HEK293 (cell line): Measurements from ENCODE around the gene ATP5F1B.

Experiments
- CTCF ChIA-PET: fragments of 350-600 bp; formaldehyde crosslinking; extraction: SDS; loops from one replicate; lab custom pipeline; 2021; ENCODE audit warnings: antibody characterized with exemption; lab: Yijun Ruan, JAX
- POLR2A ChIA-PET: fragments of 300-600 bp; formaldehyde crosslinking; extraction: SDS; loops from one replicate; lab custom pipeline; 2020; ENCODE audit warnings: antibody characterized with exemption, inconsistent platforms; lab: Yijun Ruan, JAX
- H3K27ac ChIP-seq: fragments of 200-500 bp; sonication (Bioruptor generic); 2 replicates; pipeline ENCODE4 v1.5.1; 2014; ENCODE audit warnings: low read depth, low read length, control low read depth, inconsistent platforms; ENCODE audit errors: extremely low read depth
- H3K36me3 ChIP-seq, 2 experiments: fragments of 200-500 bp in 1 of 2; sonication (Bioruptor generic) in 1 of 2; 1 replicate in 1 of 2; 2 replicates in 1 of 2; pipeline ENCODE4 v1.5.1; 2014 to 2017; ENCODE audit warnings: inconsistent platforms in 2 of 2, low read length in 2 of 2; ENCODE audit not compliant: control insufficient read depth in 2 of 2, insufficient read depth in 1 of 2
- H3K4me1 ChIP-seq: fragments of 200-500 bp; sonication (Bioruptor generic); 2 replicates; pipeline ENCODE4 v1.5.1; 2014; ENCODE audit warnings: mild to moderate bottlenecking, low read length, inconsistent platforms; ENCODE audit not compliant: control insufficient read depth, insufficient read depth
- H3K4me3 ChIP-seq: 2 replicates; pipeline ENCODE4 v1.5.1; 2011; ENCODE audit warnings: low read depth, mild to moderate bottlenecking, control low read depth, low read length, moderate library complexity
- H3K9me3 ChIP-seq: fragments of 200-500 bp; sonication (Bioruptor generic); 2 replicates; pipeline ENCODE4 v1.5.1; 2014; ENCODE audit warnings: low read depth, low read length, inconsistent platforms; ENCODE audit not compliant: control insufficient read depth, insufficient read depth
- ELK4 ChIP-seq: IDR thresholded peaks from 2 replicates; pipeline ENCODE4 v1.6.1; 2011; ENCODE audit warnings: mild to moderate bottlenecking, low read depth, low read length, borderline replicate concordance
- INSM2 ChIP-seq: fragments of 450-650 bp; formaldehyde crosslinking; IDR thresholded peaks from 2 replicates; pipeline ENCODE4 v1.5.1; 2016; ENCODE audit warnings: missing biosample characterization, missing genetic modification characterization
- KLF9 ChIP-seq: fragments of 450-650 bp; formaldehyde crosslinking; IDR thresholded peaks from 2 replicates; pipeline ENCODE4 v1.5.1; 2016; ENCODE audit warnings: missing biosample characterization, missing genetic modification characterization, low read depth
- MZF1 ChIP-seq: fragments of 450-650 bp; formaldehyde crosslinking; IDR thresholded peaks from 2 replicates; pipeline ENCODE4 v1.5.1; 2017; ENCODE audit warnings: missing biosample characterization, missing genetic modification characterization, borderline replicate concordance
- OVOL3 ChIP-seq: fragments of 450-650 bp; formaldehyde crosslinking; IDR thresholded peaks from 2 replicates; pipeline ENCODE4 v1.5.1; 2016; ENCODE audit warnings: missing biosample characterization, missing genetic modification characterization
- TRIM28 ChIP-seq: IDR thresholded peaks from 2 replicates; pipeline ENCODE4 v1.6.1; 2011; ENCODE audit warnings: low read length, control low read depth, borderline replicate concordance
- TSHZ1 ChIP-seq: fragments of 450-650 bp; formaldehyde crosslinking; IDR thresholded peaks from 2 replicates; pipeline ENCODE4 v1.5.1; 2016; ENCODE audit warnings: missing biosample characterization, missing genetic modification characterization, borderline replicate concordance
- ZBTB17 ChIP-seq: fragments of 450-650 bp; formaldehyde crosslinking; IDR thresholded peaks from 2 replicates; pipeline ENCODE4 v1.5.1; 2016; ENCODE audit warnings: missing biosample characterization, missing genetic modification characterization
- ZBTB26 ChIP-seq: fragments of 450-650 bp; formaldehyde crosslinking; optimal IDR thresholded peaks from 2 replicates; pipeline ENCODE3; 2016; ENCODE audit warnings: missing biosample characterization, mild to moderate bottlenecking, missing genetic modification characterization
- ZFHX2 ChIP-seq: fragments of 450-650 bp; formaldehyde crosslinking; conservative IDR thresholded peaks from 2 replicates; pipeline ENCODE4 v1.5.1; 2016; ENCODE audit warnings: missing biosample characterization, missing genetic modification characterization
- ZFP41 ChIP-seq: fragments of 450-650 bp; formaldehyde crosslinking; IDR thresholded peaks from 2 replicates; pipeline ENCODE4 v1.5.1; 2016; ENCODE audit warnings: missing biosample characterization, missing genetic modification characterization, borderline replicate concordance
- ZNF148 ChIP-seq: fragments of 450-650 bp; formaldehyde crosslinking; IDR thresholded peaks from 2 replicates; pipeline ENCODE4 v1.5.0; 2017; ENCODE audit warnings: missing biosample characterization, missing genetic modification characterization, borderline replicate concordance
- ZNF184 ChIP-seq: fragments of 450-650 bp; IDR thresholded peaks from 2 replicates; pipeline ENCODE4 v1.5.1; 2018; ENCODE audit warnings: missing biosample characterization, mild to moderate bottlenecking, missing genetic modification characterization
- ZNF2 ChIP-seq: fragments of 450-650 bp; formaldehyde crosslinking; IDR thresholded peaks from 2 replicates; pipeline ENCODE4 v1.5.1; 2016; ENCODE audit warnings: missing biosample characterization, missing genetic modification characterization
- ZNF302 ChIP-seq: fragments of 450-650 bp; formaldehyde crosslinking; IDR thresholded peaks from 2 replicates; pipeline ENCODE4 v1.5.1; 2016; ENCODE audit warnings: missing biosample characterization, missing genetic modification characterization, low read depth
- ZNF544 ChIP-seq: fragments of 450-650 bp; formaldehyde crosslinking; IDR thresholded peaks from 2 replicates; pipeline ENCODE4 v1.5.0; 2017; ENCODE audit warnings: missing biosample characterization, missing genetic modification characterization
- ZNF660 ChIP-seq: fragments of 450-650 bp; IDR thresholded peaks from 2 replicates; pipeline ENCODE4 v1.5.1; 2018; ENCODE audit warnings: missing biosample characterization, mild to moderate bottlenecking, missing genetic modification characterization
- ZNF791 ChIP-seq: fragments of 450-650 bp; formaldehyde crosslinking; IDR thresholded peaks from 2 replicates; pipeline ENCODE4 v1.5.1; 2016; ENCODE audit warnings: missing biosample characterization, missing genetic modification characterization
- ZSCAN18 ChIP-seq: fragments of 450-650 bp; formaldehyde crosslinking; IDR thresholded peaks from 2 replicates; pipeline ENCODE4 v1.5.1; 2016; ENCODE audit warnings: missing biosample characterization, missing genetic modification characterization
- ZSCAN4 ChIP-seq: fragments of 450-650 bp; formaldehyde crosslinking; IDR thresholded peaks from 2 replicates; pipeline ENCODE4 v1.5.1; 2017; ENCODE audit warnings: missing biosample characterization, missing genetic modification characterization
- ZXDB ChIP-seq: fragments of 450-650 bp; formaldehyde crosslinking; IDR thresholded peaks from 2 replicates; pipeline ENCODE4 v1.5.1; 2016; ENCODE audit warnings: missing biosample characterization, missing genetic modification characterization

The ATP5F1B gene

GRCh38 chr12:56593909-56594621 is 51.7 kb downstream of the ATP5F1B start (continued):
- TF ChIP-seq ZBTB17 (tag by site-specific recombination) (no peak; the same call in 1 of the 2 replicates), KLF9 (tag by site-specific recombination) (no peak), ZXDB (tag by site-specific recombination) (no peak), INSM2 (peak; percentile 60; the same call in 1 of the 2 replicates), ZNF148 (no peak), ZNF2 (peak; percentile 97), ZFHX2 (tag by site-specific recombination) (peak; percentile 61; the same call in 1 of the 2 replicates), ZSCAN18 (tag by site-specific recombination) (no peak), MZF1 (tag by site-specific recombination) (no peak), ZNF660 (tag by site-specific recombination) (peak; percentile 70; the same call in 1 of the 2 replicates), TSHZ1 (peak; percentile 90; the same call in 1 of the 2 replicates), ZFP41 (tag by site-specific recombination) (no peak), ZNF184 (tag by site-specific recombination) (no peak), TRIM28 (no peak)

GRCh38 chr12:56591961-56592360 is 53.8 kb downstream of the ATP5F1B start:
- Histone ChIP-seq H3K4me1 (no peaks in the 10 kb centered on the region; the same call in 1 of the 2 replicates), H3K27ac (no peak overlapping the region), H3K9me3 (no peaks in the 10 kb centered on the region), H3K36me3 (peaks cover 0 to 49% of the 10 kb centered on the region in 2 experiments; a peak in 2 of 3 replicates), H3K4me3 (no peak overlapping the region)
- ChIA-PET POLR2A (interaction anchor here (1.0 kb wide), 1 partner anchor 71 kb away, joined by 3 read pairs; the partner anchor contains the start of gene RBMS2), CTCF (interaction anchor here (0.7 to 12.5 kb wide), 6 partner anchors 43 to 519 kb away, joined by 3 to 139 read pairs (median 5); partner anchors contain the start of gene STAT6)
- TF ChIP-seq OVOL3 (tag by site-specific recombination) (no peak), ZNF302 (tag by site-specific recombination) (no peak), ZBTB26 (no peak), ZNF791 (tag by site-specific recombination) (no peak), INSM2 (no peak), ZSCAN4 (no peak), ZNF544 (tag by site-specific recombination) (no peak), ELK4 (no peak)
